Activated T-cell treated with anti-CD3 and anti-CD28 coated beads, Interleukin-2, amount 50 U/mL, for 24 hours (primary cell): ENCODE results near the gene PHKB.

Experiments used
- DNase-seq: peaks from one replicate; pipeline ENCODE4 v3.0.0-alpha.2; 2020
- H3K27ac Mint-ChIP-seq: 2 replicates; pipeline ENCODE4 v1.8.0; 2020; ENCODE audit warnings: mild to moderate bottlenecking, mixed read lengths
- H3K27me3 Mint-ChIP-seq: 2 replicates; pipeline ENCODE4 v1.8.0; 2020; ENCODE audit warnings: mixed read lengths
- H3K36me3 Mint-ChIP-seq: 2 replicates; pipeline ENCODE4 v1.8.0; 2020; ENCODE audit warnings: low read depth, mixed read lengths
- H3K4me1 Mint-ChIP-seq: 2 replicates; pipeline ENCODE4 v1.8.0; 2020; ENCODE audit warnings: low read depth, mixed read lengths
- H3K4me3 Mint-ChIP-seq: 2 replicates; pipeline ENCODE4 v1.8.0; 2020; ENCODE audit warnings: mild to moderate bottlenecking, moderate library complexity, mixed read lengths
- H3K9me3 Mint-ChIP-seq: 2 replicates; pipeline ENCODE4 v1.8.0; 2020; ENCODE audit warnings: mixed read lengths

Gene PHKB

GRCh38 chr16:47584464-47585225, 123.5 kb downstream of the PHKB start:
- Mint-ChIP-seq H3K4me1 (no peaks in the 10 kb centered on the region), H3K4me3 (no peak overlapping the region), H3K36me3 (peaks cover 26% of the 10 kb centered on the region), H3K9me3 (no peaks in the 10 kb centered on the region), H3K27me3 (no peaks in the 10 kb centered on the region), H3K27ac (no peak overlapping the region)
- DNase-seq, result no peak

- H3K36me3 Mint-ChIP-seq, result peaks cover 31% of the 10 kb centered on the region
- no peak overlapping the region for H3K4me3 Mint-ChIP-seq
- no peaks in the 10 kb centered on the region for H3K4me1 Mint-ChIP-seq
- no peak for DNase-seq
- no peak overlapping the region for H3K27ac Mint-ChIP-seq
- no peaks in the 10 kb centered on the region for H3K9me3 Mint-ChIP-seq
- no peaks in the 10 kb centered on the region for H3K27me3 Mint-ChIP-seq
These were observed 125.0 kb downstream of the PHKB start for GRCh38 chr16:47586121-47586520.

GRCh38 chr16:47590472-47590871, 129.3 kb downstream of the PHKB start:
- no peaks in the 10 kb centered on the region for H3K4me1 Mint-ChIP-seq
- H3K4me3 Mint-ChIP-seq, result no peak overlapping the region
- no peak for DNase-seq
- no peak overlapping the region for H3K27ac Mint-ChIP-seq
- no peaks in the 10 kb centered on the region for H3K27me3 Mint-ChIP-seq
- peaks cover 53% of the 10 kb centered on the region for H3K36me3 Mint-ChIP-seq
- no peaks in the 10 kb centered on the region for H3K9me3 Mint-ChIP-seq

GRCh38 chr16:47592232-47592631, 131.1 kb downstream of the PHKB start:
- no peak overlapping the region for H3K4me3 Mint-ChIP-seq
- peak overlapping the region; percentile 5 for H3K27ac Mint-ChIP-seq
- DNase-seq, result no peak
- no peaks in the 10 kb centered on the region for H3K4me1 Mint-ChIP-seq
- H3K36me3 Mint-ChIP-seq, result peaks cover 60% of the 10 kb centered on the region
- H3K9me3 Mint-ChIP-seq, result no peaks in the 10 kb centered on the region
- no peaks in the 10 kb centered on the region for H3K27me3 Mint-ChIP-seq

- Mint-ChIP-seq H3K27me3 (no peaks in the 10 kb centered on the region), H3K4me1 (no peaks in the 10 kb centered on the region), H3K27ac (no peak overlapping the region), H3K9me3 (no peaks in the 10 kb centered on the region), H3K36me3 (peaks cover 41% of the 10 kb centered on the region), H3K4me3 (no peak overlapping the region)
- no peak for DNase-seq
These were observed 138.4 kb downstream of the PHKB start for GRCh38 chr16:47599512-47599911.

- no peaks in the 10 kb centered on the region for H3K4me1 Mint-ChIP-seq
These were observed 139.2 kb downstream of the PHKB start for GRCh38 chr16:47600376-47600775.

GRCh38 chr16:47604306-47604705, 143.2 kb downstream of the PHKB start:
- DNase-seq, result no peak
- peaks cover 49% of the 10 kb centered on the region for H3K36me3 Mint-ChIP-seq
- no peaks in the 10 kb centered on the region for H3K4me1 Mint-ChIP-seq
- no peak overlapping the region for H3K4me3 Mint-ChIP-seq
- H3K27me3 Mint-ChIP-seq, result no peaks in the 10 kb centered on the region
- H3K27ac Mint-ChIP-seq, result no peak overlapping the region
- H3K9me3 Mint-ChIP-seq, result peaks cover 5% of the 10 kb centered on the region

More at GRCh38 chr16:47600376-47600775, 139.2 kb downstream of the PHKB start:
- H3K9me3 Mint-ChIP-seq, result no peaks in the 10 kb centered on the region
- peaks cover 37% of the 10 kb centered on the region for H3K36me3 Mint-ChIP-seq
- no peak overlapping the region for H3K4me3 Mint-ChIP-seq
- no peaks in the 10 kb centered on the region for H3K27me3 Mint-ChIP-seq
- DNase-seq, result no peak
- H3K27ac Mint-ChIP-seq, result no peak overlapping the region

- peaks cover 80% of the 10 kb centered on the region for H3K36me3 Mint-ChIP-seq
- no peak for DNase-seq
- no peak overlapping the region for H3K4me3 Mint-ChIP-seq
- H3K9me3 Mint-ChIP-seq, result peaks cover 5% of the 10 kb centered on the region
- H3K4me1 Mint-ChIP-seq, result no peaks in the 10 kb centered on the region
- H3K27ac Mint-ChIP-seq, result no peak overlapping the region
- H3K27me3 Mint-ChIP-seq, result no peaks in the 10 kb centered on the region
These were observed 149.9 kb downstream of the PHKB start for GRCh38 chr16:47611042-47611441.

- H3K27me3 Mint-ChIP-seq, result no peaks in the 10 kb centered on the region
- no peaks in the 10 kb centered on the region for H3K4me1 Mint-ChIP-seq
- no peak overlapping the region for H3K4me3 Mint-ChIP-seq
- H3K36me3 Mint-ChIP-seq, result peaks cover 73% of the 10 kb centered on the region
- peaks cover 5% of the 10 kb centered on the region for H3K9me3 Mint-ChIP-seq
- DNase-seq, result no peak
- no peak overlapping the region for H3K27ac Mint-ChIP-seq
These were observed 150.8 kb downstream of the PHKB start for GRCh38 chr16:47611848-47612493.

- Mint-ChIP-seq H3K27me3 (no peaks in the 10 kb centered on the region), H3K27ac (no peak overlapping the region), H3K4me1 (no peaks in the 10 kb centered on the region), H3K4me3 (no peak overlapping the region), H3K36me3 (peaks cover 67% of the 10 kb centered on the region), H3K9me3 (peaks cover 5% of the 10 kb centered on the region)
- no peak for DNase-seq
These were observed 151.6 kb downstream of the PHKB start for GRCh38 chr16:47612711-47613110.

- no peak overlapping the region for H3K27ac Mint-ChIP-seq
- DNase-seq, result no peak
- H3K4me3 Mint-ChIP-seq, result no peak overlapping the region
- no peaks in the 10 kb centered on the region for H3K4me1 Mint-ChIP-seq
- H3K36me3 Mint-ChIP-seq, result peaks cover 62% of the 10 kb centered on the region
- H3K9me3 Mint-ChIP-seq, result peaks cover 3% of the 10 kb centered on the region
- no peaks in the 10 kb centered on the region for H3K27me3 Mint-ChIP-seq
These were observed 152.1 kb downstream of the PHKB start for GRCh38 chr16:47613251-47613650.

GRCh38 chr16:47617732-47618131, 156.6 kb downstream of the PHKB start:
- Mint-ChIP-seq H3K27ac (no peak overlapping the region), H3K9me3 (no peaks in the 10 kb centered on the region), H3K4me1 (no peaks in the 10 kb centered on the region), H3K4me3 (no peak overlapping the region), H3K27me3 (no peaks in the 10 kb centered on the region), H3K36me3 (peaks cover 38% of the 10 kb centered on the region)
- no peak for DNase-seq

GRCh38 chr16:47622451-47623176, 161.5 kb downstream of the PHKB start:
- no peaks in the 10 kb centered on the region for H3K27me3 Mint-ChIP-seq
- no peaks in the 10 kb centered on the region for H3K9me3 Mint-ChIP-seq
- no peak for DNase-seq
- H3K4me3 Mint-ChIP-seq, result no peak overlapping the region
- H3K4me1 Mint-ChIP-seq, result no peaks in the 10 kb centered on the region
- peaks cover 30% of the 10 kb centered on the region for H3K36me3 Mint-ChIP-seq
- no peak overlapping the region for H3K27ac Mint-ChIP-seq

- no peak for DNase-seq
- Mint-ChIP-seq H3K36me3 (peaks cover 28% of the 10 kb centered on the region), H3K4me1 (no peaks in the 10 kb centered on the region), H3K27ac (no peak overlapping the region), H3K4me3 (no peak overlapping the region), H3K9me3 (no peaks in the 10 kb centered on the region), H3K27me3 (no peaks in the 10 kb centered on the region)
These were observed 163.4 kb downstream of the PHKB start for GRCh38 chr16:47624563-47624962.

- Mint-ChIP-seq H3K4me3 (no peak overlapping the region), H3K4me1 (no peaks in the 10 kb centered on the region), H3K36me3 (peaks cover 28% of the 10 kb centered on the region), H3K27ac (no peak overlapping the region), H3K9me3 (no peaks in the 10 kb centered on the region), H3K27me3 (no peaks in the 10 kb centered on the region)
- no peak for DNase-seq
These were observed 164.0 kb downstream of the PHKB start for GRCh38 chr16:47625115-47625567.
